HepG2 (cell line): ENCODE measurements around the gene ZC3H13. TPM values are rescaled to one million over a fixed set of nuclear protein-coding genes. Genes with fewer than 3 reads are reported as not detected.

Experiments
- GPN1 ChIP-seq: sonication (generic); formaldehyde crosslinking; IDR thresholded peaks from 2 replicates; pipeline ENCODE4 v1.5.1; 2020; ENCODE audit warnings: missing genetic modification reagents, borderline replicate concordance
- GTF2F1 ChIP-seq: fragments of 150-350 bp; IDR thresholded peaks from 2 replicates; pipeline ENCODE4 v1.6.1; 2014; ENCODE audit warnings: low read length
- KLF12 ChIP-seq: sonication (generic); formaldehyde crosslinking; IDR thresholded peaks from 2 replicates; pipeline ENCODE4 v1.4.0; 2020; ENCODE audit warnings: missing genetic modification reagents, borderline replicate concordance
- PRPF4 ChIP-seq: fragments of 200-400 bp; formaldehyde crosslinking; IDR thresholded peaks from 2 replicates; pipeline ENCODE4 v1.6.1; 2016; ENCODE audit warnings: low read length, low read depth; ENCODE audit not compliant: poor library complexity, severe bottlenecking
- RBM39 ChIP-seq: fragments of 200-400 bp; formaldehyde crosslinking; IDR thresholded peaks from one replicate; pipeline ENCODE4 v1.6.1; 2018; ENCODE audit warnings: antibody characterized with exemption, mild to moderate bottlenecking, low read depth, low read length; ENCODE audit not compliant: poor library complexity, severe bottlenecking
- TGIF2 ChIP-seq: IDR thresholded peaks from 2 replicates; pipeline ENCODE4 v1.6.1; 2016; ENCODE audit warnings: control low read depth, missing compliant biosample characterization
- ZBTB7B ChIP-seq: sonication (generic); formaldehyde crosslinking; IDR thresholded peaks from 2 replicates; pipeline ENCODE4 v1.4.0; 2020; ENCODE audit warnings: missing genetic modification reagents
- ZNF224 ChIP-seq: sonication (generic); formaldehyde crosslinking; IDR thresholded peaks from 2 replicates; pipeline ENCODE4 v1.5.0; 2020; ENCODE audit warnings: mild to moderate bottlenecking, missing genetic modification reagents
- ZNF776 ChIP-seq: sonication (generic); formaldehyde crosslinking; IDR thresholded peaks from 2 replicates; pipeline ENCODE4 v1.4.0; 2020; ENCODE audit warnings: mild to moderate bottlenecking, missing genetic modification reagents
- polyA plus RNA-seq, 8 experiments: library from polyadenylated mRNA; depleted of rRNA in 3 of 8; stranded (reverse) in 7 of 8; unstranded in 1 of 8; fragments of >200 nt; fragmentation: Illumina TruSeq in 4 of 8; extraction: Trizol in 4 of 8; gene quantifications; 2 replicates each; pipeline versions ENCODE4 v1.2.1 to v1.2.3, GENCODE V29; 2011 to 2016; ENCODE audit warnings: low read depth in 4 of 8, missing spikeins in 1 of 8, mixed read lengths in 1 of 8; ENCODE audit not compliant: insufficient read depth in 1 of 8
- total RNA-seq, 5 experiments: library from RNA; depleted of rRNA; stranded (reverse); fragments of >200 nt; fragmentation: Illumina TruSeq; extraction: Trizol; gene quantifications; 2 replicates each; pipeline ENCODE4 v1.2.3, GENCODE V29; 2016; ENCODE audit warnings: low read depth in 1 of 5
- TF ChIP-seq, protein P1 (sequence below): sonication (generic); formaldehyde crosslinking; IDR thresholded peaks from 2 replicates; pipeline ENCODE4 v1.5.1; 2020; ENCODE audit warnings: missing genetic modification reagents, mild to moderate bottlenecking, borderline replicate concordance
- TF ChIP-seq, protein P2 (sequence below): sonication (generic); formaldehyde crosslinking; IDR thresholded peaks from 2 replicates; pipeline ENCODE4 v1.5.1; 2020; ENCODE audit warnings: mild to moderate bottlenecking, missing genetic modification reagents, borderline replicate concordance
- TF ChIP-seq, protein P3 (sequence below), 2 experiments: fragments of 450-650 bp in 1 of 2; sonication (generic) in 1 of 2; formaldehyde crosslinking in 1 of 2; IDR thresholded peaks; 2 replicates each; pipeline versions ENCODE4 v1.6.1 to v1.8.0; 2016 to 2022; ENCODE audit warnings: antibody characterized with exemption in 1 of 2, mild to moderate bottlenecking in 1 of 2, missing genetic modification reagents in 1 of 2

Gene ZC3H13
- total and polyA plus RNA-seq, 2 of the 13 experiments (the other 11 are each of a cell fraction or from before 2014, with no cell fraction given): 2.7 to 23.5 TPM

DNA sequence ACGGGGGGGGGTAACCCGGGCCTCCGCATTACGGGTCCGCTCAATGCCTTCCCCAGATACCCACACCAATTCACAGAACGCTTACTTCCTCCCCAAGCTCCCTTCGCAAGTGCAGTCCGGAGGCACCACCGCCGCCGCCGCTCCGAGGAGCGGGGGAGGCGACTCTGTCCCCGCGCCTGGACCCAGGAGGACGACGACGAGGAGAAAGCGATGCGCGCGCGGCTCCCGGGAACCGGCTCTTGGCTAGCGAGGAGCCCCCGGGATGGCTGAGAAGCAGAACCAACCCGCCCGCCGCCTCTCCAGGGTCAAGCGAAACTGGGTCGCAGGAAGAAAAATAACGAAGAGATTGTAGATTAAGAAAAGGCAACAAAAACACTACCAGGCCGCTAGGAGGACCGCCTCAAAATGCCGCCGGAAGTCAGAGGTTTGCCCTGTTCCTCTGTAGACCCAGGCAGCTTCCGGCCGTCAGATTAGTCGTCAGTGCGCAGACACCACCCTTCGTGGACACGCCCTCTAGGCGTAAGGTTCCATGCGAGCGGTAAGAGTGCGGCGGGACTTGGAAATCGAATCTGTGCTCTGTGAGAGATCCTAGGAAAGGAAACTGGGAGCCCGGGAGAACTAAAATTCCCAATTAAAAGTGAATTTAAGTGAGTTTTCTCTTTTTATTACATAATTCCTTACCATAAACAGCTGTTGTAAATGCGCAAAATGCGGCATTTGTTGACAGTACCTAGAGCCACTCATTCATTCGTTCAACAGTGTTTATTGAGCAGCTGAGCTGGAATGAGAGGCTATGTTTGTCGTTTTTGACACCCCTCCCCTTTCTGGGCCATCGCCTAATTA lies at the start of gene ZC3H13 (continued):
- TF ChIP-seq, protein P1, sequence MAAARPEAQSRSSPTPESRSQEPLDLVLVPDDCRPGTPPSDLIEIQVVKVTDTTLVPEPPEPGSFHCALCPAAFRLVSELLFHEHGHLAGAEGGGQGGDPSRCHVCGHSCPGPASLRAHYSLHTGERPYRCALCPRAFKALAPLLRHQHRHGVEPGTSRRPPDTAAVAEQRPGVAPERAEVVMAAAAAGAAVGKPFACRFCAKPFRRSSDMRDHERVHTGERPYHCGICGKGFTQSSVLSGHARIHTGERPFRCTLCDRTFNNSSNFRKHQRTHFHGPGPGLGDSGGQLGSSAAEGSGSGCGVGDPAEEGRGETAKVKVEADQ (CRISPR knock-in tag): no peak
- TF ChIP-seq PRPF4: no peak
- TF ChIP-seq, protein P2, sequence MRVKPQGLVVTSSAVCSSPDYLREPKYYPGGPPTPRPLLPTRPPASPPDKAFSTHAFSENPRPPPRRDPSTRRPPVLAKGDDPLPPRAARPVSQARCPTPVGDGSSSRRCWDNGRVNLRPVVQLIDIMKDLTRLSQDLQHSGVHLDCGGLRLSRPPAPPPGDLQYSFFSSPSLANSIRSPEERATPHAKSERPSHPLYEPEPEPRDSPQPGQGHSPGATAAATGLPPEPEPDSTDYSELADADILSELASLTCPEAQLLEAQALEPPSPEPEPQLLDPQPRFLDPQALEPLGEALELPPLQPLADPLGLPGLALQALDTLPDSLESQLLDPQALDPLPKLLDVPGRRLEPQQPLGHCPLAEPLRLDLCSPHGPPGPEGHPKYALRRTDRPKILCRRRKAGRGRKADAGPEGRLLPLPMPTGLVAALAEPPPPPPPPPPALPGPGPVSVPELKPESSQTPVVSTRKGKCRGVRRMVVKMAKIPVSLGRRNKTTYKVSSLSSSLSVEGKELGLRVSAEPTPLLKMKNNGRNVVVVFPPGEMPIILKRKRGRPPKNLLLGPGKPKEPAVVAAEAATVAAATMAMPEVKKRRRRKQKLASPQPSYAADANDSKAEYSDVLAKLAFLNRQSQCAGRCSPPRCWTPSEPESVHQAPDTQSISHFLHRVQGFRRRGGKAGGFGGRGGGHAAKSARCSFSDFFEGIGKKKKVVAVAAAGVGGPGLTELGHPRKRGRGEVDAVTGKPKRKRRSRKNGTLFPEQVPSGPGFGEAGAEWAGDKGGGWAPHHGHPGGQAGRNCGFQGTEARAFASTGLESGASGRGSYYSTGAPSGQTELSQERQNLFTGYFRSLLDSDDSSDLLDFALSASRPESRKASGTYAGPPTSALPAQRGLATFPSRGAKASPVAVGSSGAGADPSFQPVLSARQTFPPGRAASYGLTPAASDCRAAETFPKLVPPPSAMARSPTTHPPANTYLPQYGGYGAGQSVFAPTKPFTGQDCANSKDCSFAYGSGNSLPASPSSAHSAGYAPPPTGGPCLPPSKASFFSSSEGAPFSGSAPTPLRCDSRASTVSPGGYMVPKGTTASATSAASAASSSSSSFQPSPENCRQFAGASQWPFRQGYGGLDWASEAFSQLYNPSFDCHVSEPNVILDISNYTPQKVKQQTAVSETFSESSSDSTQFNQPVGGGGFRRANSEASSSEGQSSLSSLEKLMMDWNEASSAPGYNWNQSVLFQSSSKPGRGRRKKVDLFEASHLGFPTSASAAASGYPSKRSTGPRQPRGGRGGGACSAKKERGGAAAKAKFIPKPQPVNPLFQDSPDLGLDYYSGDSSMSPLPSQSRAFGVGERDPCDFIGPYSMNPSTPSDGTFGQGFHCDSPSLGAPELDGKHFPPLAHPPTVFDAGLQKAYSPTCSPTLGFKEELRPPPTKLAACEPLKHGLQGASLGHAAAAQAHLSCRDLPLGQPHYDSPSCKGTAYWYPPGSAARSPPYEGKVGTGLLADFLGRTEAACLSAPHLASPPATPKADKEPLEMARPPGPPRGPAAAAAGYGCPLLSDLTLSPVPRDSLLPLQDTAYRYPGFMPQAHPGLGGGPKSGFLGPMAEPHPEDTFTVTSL (CRISPR knock-in tag): no peak
- no peak for TF ChIP-seq GTF2F1
- TF ChIP-seq ZNF224 (CRISPR knock-in tag): peak; percentile 88
- TF ChIP-seq, protein P3, sequence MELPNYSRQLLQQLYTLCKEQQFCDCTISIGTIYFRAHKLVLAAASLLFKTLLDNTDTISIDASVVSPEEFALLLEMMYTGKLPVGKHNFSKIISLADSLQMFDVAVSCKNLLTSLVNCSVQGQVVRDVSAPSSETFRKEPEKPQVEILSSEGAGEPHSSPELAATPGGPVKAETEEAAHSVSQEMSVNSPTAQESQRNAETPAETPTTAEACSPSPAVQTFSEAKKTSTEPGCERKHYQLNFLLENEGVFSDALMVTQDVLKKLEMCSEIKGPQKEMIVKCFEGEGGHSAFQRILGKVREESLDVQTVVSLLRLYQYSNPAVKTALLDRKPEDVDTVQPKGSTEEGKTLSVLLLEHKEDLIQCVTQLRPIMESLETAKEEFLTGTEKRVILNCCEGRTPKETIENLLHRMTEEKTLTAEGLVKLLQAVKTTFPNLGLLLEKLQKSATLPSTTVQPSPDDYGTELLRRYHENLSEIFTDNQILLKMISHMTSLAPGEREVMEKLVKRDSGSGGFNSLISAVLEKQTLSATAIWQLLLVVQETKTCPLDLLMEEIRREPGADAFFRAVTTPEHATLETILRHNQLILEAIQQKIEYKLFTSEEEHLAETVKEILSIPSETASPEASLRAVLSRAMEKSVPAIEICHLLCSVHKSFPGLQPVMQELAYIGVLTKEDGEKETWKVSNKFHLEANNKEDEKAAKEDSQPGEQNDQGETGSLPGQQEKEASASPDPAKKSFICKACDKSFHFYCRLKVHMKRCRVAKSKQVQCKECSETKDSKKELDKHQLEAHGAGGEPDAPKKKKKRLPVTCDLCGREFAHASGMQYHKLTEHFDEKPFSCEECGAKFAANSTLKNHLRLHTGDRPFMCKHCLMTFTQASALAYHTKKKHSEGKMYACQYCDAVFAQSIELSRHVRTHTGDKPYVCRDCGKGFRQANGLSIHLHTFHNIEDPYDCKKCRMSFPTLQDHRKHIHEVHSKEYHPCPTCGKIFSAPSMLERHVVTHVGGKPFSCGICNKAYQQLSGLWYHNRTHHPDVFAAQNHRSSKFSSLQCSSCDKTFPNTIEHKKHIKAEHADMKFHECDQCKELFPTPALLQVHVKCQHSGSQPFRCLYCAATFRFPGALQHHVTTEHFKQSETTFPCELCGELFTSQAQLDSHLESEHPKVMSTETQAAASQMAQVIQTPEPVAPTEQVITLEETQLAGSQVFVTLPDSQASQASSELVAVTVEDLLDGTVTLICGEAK (IDR thresholded peaks at IDR 0.05): peak; percentile 61
- TF ChIP-seq, protein P3 (CRISPR knock-in tag; IDR thresholded peaks at IDR 0.05): 0 out of 2 replicates have a peak, but pooled peaks have one; percentile 31
- TF ChIP-seq ZNF776 (CRISPR knock-in tag): no peak
- TF ChIP-seq KLF12 (CRISPR knock-in tag): peak; percentile 98
- 0 out of 2 replicates have a peak, but pooled peaks have one; percentile 31 for TF ChIP-seq TGIF2 (CRISPR knock-in tag)
- peak; percentile 43; the same call in 1 of the 2 replicates for TF ChIP-seq ZBTB7B
- TF ChIP-seq RBM39: peak; percentile 79
- no peak for TF ChIP-seq GPN1
